GM19324 (cell line): Measurements from ENCODE around the gene SLC16A7.
"Not testable (repeated sequence)": the region's sequence is repeated elsewhere in the genome, so short reads cannot be mapped to it uniquely, and the experiment has no call there.

Source experiments
- ATAC-seq: cut with Tn5 transposase; IDR thresholded peaks from one replicate; pipeline ENCODE4 v1.9.1; 2021; ENCODE audit warnings: mild to moderate bottlenecking, moderate library complexity; ENCODE audit not compliant: unreplicated experiment, low FRiP score

Gene SLC16A7, protein sequence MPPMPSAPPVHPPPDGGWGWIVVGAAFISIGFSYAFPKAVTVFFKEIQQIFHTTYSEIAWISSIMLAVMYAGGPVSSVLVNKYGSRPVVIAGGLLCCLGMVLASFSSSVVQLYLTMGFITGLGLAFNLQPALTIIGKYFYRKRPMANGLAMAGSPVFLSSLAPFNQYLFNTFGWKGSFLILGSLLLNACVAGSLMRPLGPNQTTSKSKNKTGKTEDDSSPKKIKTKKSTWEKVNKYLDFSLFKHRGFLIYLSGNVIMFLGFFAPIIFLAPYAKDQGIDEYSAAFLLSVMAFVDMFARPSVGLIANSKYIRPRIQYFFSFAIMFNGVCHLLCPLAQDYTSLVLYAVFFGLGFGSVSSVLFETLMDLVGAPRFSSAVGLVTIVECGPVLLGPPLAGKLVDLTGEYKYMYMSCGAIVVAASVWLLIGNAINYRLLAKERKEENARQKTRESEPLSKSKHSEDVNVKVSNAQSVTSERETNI

GRCh38 chr12:59595883-59596540 lies at the start of gene SLC16A7:
Gene SLC16A7 (plus strand): TSS chr12:59596029. CDS start chr12:59704802, 108,773 bp downstream.
- peak; percentile 71 for ATAC-seq

GRCh38 chr12:59548930-59549329 lies 46.9 kb upstream of the SLC16A7 start:
- ATAC-seq, result no peak

DNA sequence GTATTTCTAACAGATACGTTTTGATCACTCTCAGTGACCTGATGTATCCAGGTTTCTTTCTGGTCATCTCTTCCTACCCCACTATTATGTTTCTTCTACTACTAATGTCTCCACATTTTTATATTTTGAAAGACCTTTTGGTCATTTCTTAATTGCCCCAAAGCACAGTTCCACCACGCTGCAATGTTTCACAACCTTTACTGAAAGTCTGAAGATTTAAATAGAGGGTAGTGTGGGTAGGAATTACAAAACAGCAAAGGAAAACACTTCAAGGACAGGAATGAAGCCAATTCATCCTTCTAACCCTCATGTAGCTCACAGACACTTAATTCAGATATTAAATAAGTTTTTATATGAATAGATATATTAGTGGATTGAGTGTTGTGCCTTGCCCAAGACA lies 36.1 kb upstream of the SLC16A7 start:
- ATAC-seq, result no peak

DNA sequence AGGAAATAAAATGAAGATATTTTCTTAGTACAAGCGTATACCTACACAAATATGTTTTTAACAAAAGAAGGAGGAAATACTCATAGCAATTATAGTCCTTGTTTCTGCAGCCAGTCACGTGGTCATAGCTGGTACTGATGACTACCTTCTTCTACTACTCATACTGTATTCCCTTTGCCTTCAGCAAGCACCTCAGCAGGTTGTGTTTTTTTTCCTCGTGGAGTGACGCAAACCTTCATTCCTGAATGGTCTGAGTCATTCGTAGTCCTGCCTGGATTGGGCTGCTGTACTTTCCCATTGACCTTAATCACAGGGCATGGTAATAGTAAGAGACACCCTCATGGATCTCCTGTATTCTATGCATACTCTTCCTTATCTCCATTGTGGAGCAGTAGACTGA lies 25.7 kb upstream of the SLC16A7 start:
- no peak for ATAC-seq

DNA sequence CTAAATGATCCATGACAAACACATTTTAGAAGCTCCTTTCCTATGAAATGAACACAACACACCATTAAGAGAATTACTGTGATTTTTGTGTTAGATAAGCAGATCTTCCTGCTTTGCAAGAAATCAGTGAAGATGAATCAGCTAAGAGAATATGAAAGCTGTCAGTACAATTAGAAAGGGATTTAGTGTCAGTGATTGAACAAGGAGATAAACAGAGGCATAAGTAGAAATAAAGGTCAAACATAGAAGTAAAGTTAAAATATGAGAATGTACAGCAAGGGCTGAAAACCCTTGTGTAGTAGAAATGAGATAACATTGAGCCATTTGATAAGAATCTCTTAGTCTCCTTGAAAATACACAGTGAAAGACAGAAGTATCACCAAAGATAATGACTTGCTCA lies 21.4 kb upstream of the SLC16A7 start:
- no peak for ATAC-seq

DNA sequence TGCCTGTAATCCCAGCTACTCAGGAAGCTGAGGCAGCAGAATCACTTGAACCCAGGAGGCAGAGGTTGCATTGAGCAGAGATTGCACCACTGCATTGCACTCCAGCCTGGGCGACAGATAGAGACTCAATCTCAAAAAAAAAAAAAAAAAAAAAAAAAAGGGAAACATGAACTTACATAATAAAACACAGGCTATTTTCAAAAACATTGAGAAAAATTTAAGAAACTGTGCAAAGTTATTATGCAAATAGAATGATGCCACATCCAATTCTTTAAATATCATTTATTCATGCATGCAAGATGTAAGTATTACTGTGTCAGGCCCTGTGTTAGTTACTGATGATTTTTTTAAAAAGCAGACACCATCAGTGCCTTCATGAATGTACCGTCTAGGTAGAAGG lies 20.0 kb upstream of the SLC16A7 start:
- ATAC-seq, result no peak

DNA sequence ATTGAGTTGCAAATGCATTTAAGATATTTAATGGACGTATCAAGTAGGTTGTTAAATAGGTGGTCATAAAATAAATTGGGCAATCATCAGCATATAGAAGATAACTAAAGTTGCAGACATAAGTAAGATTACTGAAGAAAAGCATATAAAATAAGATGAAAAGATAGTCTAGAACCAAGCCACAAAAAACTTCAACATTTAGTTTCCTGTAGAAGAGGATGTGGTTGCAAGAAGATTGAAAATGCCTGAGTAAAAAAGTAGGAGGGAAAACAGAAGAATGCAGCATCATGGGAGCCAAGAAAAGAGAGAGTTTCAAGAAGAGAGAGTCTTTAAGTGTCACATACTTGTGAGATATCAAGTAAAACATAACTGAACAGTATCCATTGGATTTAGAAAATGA lies 17.6 kb upstream of the SLC16A7 start:
- no peak for ATAC-seq

DNA sequence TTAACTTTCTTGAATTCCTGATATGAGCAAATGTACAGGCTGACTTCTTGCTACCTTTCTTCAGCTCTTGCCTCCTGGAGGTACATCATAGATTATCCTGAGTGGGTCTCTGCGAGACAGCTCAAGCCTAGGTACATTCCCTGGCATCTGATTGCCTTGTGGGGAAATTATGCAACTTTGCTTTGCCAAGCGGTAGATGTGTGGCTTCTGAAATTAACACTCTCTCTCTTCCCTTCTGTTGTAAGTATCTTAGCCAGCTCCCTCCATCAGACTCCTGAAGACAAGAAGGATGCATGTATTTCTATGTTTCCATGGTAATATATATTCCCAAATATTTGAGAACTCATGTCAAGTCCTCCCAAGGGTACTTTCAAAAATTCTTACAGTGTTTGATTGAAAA lies 16.2 kb upstream of the SLC16A7 start:
- ATAC-seq, result no peak

DNA sequence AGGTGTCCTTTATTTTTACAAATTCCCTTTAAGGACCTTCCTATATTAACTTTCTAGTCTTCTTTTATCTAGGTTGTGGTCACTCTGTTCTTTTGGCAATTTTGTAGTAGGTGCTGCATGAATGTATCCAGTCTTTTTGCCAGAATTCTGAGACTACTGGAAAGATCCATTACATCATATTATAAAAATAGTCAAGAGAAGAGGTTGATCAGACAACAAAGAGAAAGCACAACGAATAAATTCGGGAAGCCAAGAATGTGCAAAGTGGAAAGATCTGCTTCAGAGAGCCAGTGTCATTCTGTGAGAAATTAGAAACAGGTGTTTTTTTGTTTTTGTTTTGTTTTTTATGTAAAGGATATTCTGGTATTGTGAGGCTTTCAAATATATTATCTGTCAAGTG lies 15.8 kb upstream of the SLC16A7 start:
- ATAC-seq, result no peak

GRCh38 chr12:59583003-59583712 lies 12.7 kb upstream of the SLC16A7 start:
- ATAC-seq, result no peak

DNA sequence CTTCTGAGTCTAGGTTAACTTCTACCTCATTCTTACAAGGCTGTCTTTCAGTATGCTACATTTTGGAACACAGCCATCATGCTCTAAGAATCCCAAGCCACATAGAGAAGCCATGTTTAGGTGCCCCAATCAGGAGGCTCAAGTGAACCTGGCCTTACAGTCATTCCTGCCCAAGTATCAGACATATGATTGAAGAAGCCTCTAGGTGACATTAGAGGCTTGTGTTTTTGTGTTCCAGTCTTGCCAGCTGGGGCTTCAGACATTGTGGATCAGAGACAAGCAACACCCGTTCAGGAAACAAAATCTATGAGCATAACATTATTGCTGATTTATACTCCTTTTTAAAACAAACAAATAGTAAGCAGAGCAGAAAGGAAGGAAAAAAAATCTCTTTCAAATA lies 8.1 kb upstream of the SLC16A7 start:
- ATAC-seq, result no peak

DNA sequence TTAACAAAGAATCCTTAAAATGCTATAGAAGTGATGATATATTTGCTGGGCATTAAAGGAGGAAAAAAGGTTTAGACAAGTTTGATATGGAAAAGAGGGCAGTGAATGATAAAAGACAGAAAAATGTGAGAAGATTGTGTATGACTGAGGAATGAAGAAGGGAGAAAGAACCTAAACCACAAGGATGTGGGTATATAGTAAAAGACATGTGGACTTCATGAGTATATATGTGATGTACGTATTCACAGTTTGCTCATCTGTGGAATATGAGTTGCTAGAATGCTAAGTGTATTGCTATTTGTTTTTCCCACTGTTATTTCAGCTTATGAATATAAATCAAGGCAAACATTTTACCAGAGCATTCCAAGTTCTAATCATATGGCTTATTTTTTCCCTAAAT lies 2.1 kb upstream of the SLC16A7 start:
- no peak for ATAC-seq

GRCh38 chr12:59594943-59595500 lies 807 bp upstream of the SLC16A7 start:
- ATAC-seq, result no peak

DNA sequence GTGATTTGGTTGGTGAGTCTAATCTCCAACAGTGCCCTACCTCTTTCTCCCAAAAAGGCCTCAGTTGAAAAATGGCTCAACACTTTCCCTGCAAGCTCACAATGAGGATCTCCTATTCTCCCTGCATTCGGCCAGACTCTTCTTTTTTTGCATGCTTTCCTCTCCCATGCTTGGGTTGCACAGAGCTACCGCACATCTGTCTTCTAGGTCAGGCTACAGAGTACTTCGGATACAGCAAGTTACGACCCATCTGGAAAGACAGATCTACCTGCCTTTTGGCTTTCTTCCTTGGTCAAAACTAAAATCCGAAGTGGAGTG lies 305 bp upstream of the SLC16A7 start:
- no peak for ATAC-seq

- peak; percentile 30 for ATAC-seq
Measured at GRCh38 chr12:59597385-59597781, 1.6 kb downstream of the SLC16A7 start.

GRCh38 chr12:59600171-59600570 lies 4.3 kb downstream of the SLC16A7 start:
- no peak for ATAC-seq

DNA sequence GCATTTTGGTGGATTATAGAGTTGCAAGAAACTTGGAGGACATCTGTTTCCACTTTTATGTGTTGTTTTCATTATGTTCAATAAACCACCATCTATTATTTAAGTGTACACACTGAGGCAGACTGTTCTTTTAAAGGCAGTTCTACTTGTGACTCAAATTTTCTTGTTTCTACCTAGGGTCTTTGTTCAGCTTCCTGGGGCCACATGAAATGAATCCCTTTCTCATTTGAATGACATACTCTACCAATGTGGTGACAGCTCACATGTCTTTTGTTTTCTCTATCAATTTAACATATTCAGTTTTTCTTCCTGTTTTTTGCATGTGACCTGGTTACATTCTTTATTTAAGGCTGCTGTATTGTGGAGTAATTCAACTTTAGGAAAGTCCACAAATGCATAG lies 7.9 kb downstream of the SLC16A7 start:
- ATAC-seq, result no peak

DNA sequence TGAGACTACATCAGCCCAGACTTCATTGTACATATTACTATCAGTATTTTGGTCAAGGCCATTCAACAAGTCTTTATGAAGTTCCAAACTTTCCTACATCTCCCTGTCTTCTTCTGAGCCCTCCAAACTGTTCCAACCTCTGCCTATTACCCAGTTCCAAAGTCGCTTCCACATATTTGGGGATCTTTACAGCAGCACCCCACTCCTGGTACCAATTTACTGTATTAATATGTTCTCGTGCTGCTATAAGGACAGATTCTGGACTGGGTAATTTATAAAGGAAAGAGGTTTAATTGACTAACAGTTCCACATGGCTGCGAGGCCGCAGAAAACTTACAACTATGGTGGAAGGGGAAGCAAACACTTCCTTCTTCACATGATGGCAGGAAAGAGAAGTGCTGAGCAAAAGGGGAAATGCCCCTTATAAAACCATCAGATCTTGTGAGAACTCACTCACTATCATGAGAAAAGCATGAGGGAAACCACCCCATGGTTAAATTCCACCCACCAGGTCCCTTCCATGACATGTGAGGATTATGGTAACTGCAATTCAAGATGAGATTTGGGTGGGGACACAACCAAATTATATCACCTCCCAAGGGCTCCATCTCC lies 17.1 kb downstream of the SLC16A7 start:
- ATAC-seq, result not testable (repeated sequence)

- no peak for ATAC-seq
Measured at GRCh38 chr12:59615392-59616165, 19.8 kb downstream of the SLC16A7 start.
